ENCODE data around the gene PRPS2.

PRPS2 gene

DNA sequence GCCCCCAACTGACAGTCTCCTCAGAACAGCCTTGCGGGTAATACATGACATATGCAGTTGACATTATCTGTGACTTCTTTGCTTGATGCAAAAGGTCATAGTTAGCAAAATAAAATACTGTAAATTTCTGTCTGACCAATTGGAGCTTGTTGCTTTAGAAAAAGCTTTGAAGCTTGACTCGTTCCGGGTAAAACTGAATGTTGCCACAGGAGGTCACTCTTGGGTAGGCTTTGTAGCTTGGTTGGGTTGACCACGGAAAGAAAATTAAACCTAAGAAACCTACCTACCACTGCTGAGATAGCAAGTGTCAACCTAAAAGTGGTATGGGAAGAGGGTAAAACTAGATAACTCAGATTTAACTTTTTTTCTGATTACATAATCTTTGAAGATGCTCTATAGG, 23.2 kb downstream of the PRPS2 start:
- DNase-seq (ENCODE audit: low read depth in 2 of 2) = no peak

- no peak for DNase-seq (ENCODE audit: low read depth in 2 of 2)
Measured at GRCh38 chrX:12817528-12817927, 26.3 kb downstream of the PRPS2 start.

DNA sequence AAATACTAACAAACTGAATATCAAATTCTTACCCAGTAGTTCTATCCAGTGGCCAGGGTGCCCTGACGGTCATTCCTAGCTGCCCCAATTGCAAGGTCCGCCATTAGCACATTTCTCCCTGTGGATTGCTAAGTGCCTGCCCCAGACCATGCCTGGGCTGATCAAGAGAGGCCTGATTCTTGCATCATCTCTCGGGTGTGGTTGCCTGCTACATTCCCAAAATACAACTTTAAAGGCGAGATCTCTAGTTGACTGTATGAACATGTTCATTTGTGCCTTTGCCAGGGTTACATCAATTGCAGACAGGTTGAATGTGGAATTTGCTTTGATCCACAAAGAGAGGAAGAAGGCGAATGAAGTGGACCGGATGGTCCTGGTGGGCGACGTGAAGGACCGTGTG, 28.0 kb downstream of the PRPS2 start:
- no peak for DNase-seq (ENCODE audit: low read depth in 2 of 2)

- DNase-seq (ENCODE audit: low read depth in 2 of 2) = no peak
Measured at GRCh38 chrX:12820737-12821136, 29.5 kb downstream of the PRPS2 start.

- DNase-seq (ENCODE audit: low read depth in 2 of 2) = no peak
Measured at GRCh38 chrX:12824944-12825343, 33.7 kb downstream of the PRPS2 start.

DNA sequence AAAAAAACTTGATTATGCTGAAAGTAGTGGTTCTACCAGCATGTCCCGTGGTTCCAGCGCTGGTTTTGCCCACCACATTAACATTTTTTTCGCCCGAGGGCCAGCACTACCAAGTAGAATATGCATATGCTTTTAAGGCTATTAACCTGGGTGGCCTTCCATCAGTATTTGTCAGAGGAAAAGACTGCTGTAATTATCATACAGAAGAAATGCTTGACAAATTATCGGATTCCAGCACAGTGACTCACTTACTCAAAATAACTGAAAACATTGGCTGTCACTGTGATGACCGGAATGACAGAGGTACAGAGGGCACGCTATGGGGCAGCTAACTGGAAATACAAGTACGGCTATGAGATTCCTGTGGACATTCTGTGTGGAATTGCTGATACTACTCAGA, 34.6 kb downstream of the PRPS2 start:
- DNase-seq (ENCODE audit: low read depth in 2 of 2) = no peak

- DNase-seq (ENCODE audit: low read depth in 2 of 2) = no peak
Measured at GRCh38 chrX:12843061-12843667, 52.0 kb downstream of the PRPS2 start.

GRCh38 chrX:12843668-12844279, 52.6 kb downstream of the PRPS2 start:
- DNase-seq (ENCODE audit: low read depth in 2 of 2) = no peak

GRCh38 chrX:12844319-12844718, 53.1 kb downstream of the PRPS2 start:
- DNase-seq (ENCODE audit: low read depth in 2 of 2) = no peak

GRCh38 chrX:12865359-12865758, 74.1 kb downstream of the PRPS2 start:
- DNase-seq (ENCODE audit: low read depth in 2 of 2) = no peak

GRCh38 chrX:12866451-12867377, 75.5 kb downstream of the PRPS2 start, which contains the start of gene TLR7:
TSS of gene TLR7 (plus strand) at chrX:12867072. CDS start at chrX:12867579, 507 bp downstream.
- DNase-seq (ENCODE audit: low read depth in 2 of 2) = no peak

GRCh38 chrX:12867685-12868084, 76.5 kb downstream of the PRPS2 start:
- DNase-seq (ENCODE audit: low read depth in 2 of 2) = no peak

- no peak for DNase-seq (ENCODE audit: low read depth in 2 of 2)
Measured at GRCh38 chrX:12868747-12869146, 77.5 kb downstream of the PRPS2 start.

DNA sequence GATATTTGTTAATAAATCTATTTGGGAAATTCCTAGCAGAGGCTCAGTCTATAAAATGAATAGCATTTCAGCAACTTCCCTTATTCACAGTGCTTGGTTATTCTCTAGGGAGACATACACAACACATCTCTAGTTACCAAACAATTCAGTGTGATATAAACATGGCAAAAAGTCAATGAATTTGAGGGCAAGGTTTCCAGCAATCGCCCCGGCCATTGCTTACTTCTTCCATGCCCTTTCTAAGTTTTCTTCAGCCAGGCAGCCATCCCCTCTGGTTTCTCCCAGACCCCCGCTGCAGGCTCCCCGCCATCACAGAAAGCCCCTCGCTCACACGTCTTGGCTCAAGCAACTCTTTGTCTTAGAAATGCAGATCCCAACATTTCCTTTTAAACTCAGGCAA, 80.0 kb downstream of the PRPS2 start:
- DNase-seq (ENCODE audit: low read depth in 2 of 2) = no peak

DNA sequence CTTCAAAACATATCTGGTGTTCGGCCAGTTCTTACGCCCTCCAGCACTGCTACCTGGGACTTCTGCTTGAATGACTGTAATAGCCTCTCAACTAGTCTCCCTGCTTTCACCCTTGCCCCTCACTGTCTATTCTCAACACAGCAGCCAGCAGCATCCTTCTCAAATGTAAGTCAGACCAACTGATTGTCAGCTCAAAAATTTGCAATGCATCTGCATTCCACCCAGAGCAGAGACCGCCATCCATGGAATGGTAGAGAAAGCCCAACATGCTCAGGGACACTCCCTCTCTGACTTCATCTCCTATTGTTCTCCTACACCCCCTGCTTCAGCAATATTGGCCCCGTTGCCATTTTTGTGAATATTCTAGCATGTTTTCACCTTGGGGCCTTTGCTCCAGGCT, 81.5 kb downstream of the PRPS2 start:
- DNase-seq (ENCODE audit: low read depth in 2 of 2) = no peak
